Raji (cell line): ENCODE results near the gene UTP4.

Experiments used
- POLR2A ChIP-seq: IDR thresholded peaks from 2 replicates; pipeline ENCODE4 v1.6.1; 2011; ENCODE audit warnings: low read depth, low read length, control low read depth; ENCODE audit not compliant: insufficient read depth

UTP4 gene

GRCh38 chr16:69115837-69116236 is 16.6 kb upstream of the UTP4 start:
- TF ChIP-seq POLR2A: no peak

DNA sequence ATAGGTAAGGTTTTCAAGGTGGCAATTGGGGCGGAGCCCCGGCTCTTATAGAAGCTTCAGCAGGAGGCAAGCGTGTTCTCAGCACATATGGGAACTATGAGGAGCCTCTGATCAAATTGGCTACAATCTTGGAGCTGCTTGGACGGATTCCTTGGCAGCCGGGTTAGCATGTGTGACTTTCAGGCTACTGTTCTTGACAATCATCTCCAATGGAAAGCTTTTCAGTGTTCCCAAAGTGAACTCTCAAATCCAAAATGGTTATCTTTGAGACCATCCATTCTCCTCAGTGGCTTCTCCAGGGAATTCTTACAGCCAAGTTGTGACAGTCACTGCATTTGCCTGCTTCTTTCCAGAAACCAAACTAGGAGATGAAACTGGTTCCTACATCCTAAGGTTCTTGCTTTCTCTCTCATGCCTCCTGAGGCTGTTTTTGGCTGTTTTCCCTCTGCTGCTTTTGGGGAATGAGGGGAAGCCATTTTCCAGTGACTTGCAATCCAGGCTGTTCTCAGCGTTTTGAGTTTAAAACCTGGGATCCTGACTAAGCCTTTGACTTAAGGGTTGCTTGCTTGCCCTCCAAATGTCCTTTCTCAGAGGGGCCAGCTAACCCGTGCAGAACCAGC is 16.1 kb upstream of the UTP4 start:
- no peak for TF ChIP-seq POLR2A

GRCh38 chr16:69116906-69117305 is 15.5 kb upstream of the UTP4 start:
- TF ChIP-seq POLR2A: no peak

- TF ChIP-seq POLR2A: no peak
Measured at GRCh38 chr16:69118468-69118867, 14.0 kb upstream of the UTP4 start.

DNA sequence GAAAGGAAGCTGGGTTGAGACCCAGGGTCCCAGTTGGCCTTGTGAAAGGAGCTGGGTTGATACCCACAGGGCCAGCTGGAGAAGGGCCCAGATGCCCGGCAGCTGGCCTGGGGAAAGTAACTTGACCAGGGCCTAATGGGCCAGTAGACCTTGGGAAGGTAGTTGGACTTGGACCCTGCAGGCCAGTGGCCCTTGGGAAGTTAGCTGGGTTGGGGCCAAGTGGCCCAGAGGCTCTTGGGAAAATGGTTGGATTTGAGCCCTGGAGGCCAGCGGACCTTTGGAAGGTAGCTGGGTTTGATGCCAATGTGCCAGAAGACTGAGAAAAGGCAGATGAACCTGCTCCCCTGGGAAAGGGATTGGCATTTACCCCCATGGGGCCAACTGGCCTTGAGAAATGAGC is 13.5 kb upstream of the UTP4 start:
- no peak for TF ChIP-seq POLR2A

DNA sequence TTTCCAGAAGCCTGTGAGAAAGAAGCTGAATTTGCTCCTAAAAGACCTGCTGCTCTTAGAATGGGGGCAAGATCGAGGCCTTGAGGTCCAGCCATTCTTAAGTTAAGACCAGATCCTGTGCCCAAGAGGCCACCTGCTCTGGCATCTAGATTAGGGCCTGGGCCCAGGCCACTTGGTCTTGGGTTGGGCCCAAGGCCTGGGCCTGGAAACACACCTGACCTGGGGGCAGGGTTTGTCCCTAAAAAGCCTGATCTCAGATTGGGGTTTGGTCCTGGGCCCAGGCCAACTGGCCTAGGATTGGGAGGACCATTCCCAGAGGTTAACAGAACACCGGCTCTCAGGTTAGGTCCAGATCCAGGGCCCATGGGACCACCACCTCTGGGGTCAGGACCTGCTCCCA is 12.9 kb upstream of the UTP4 start:
- TF ChIP-seq POLR2A: no peak

GRCh38 chr16:69120096-69120664 is 12.3 kb upstream of the UTP4 start:
- no peak for TF ChIP-seq POLR2A

- no peak for TF ChIP-seq POLR2A
Measured at GRCh38 chr16:69123910-69124309, 8.5 kb upstream of the UTP4 start.

DNA sequence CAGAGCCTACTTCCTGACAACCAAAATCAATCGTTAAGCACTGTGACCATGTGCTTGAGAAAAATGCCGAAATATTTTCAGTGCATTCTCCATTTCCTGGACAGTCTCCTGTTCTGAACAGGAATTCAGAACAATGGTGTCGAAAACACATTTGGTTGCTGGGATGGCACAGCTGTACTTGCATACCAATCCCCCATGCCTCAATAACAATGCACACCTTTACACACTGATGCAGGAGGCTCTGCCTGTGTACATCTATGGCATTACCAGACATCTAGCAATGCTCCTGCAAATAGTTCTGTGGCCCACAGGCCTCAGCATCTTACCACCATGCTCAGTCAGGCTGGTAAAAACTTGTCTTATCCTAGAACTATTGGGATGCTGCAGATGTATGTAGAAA is 6.2 kb upstream of the UTP4 start:
- no peak for TF ChIP-seq POLR2A

DNA sequence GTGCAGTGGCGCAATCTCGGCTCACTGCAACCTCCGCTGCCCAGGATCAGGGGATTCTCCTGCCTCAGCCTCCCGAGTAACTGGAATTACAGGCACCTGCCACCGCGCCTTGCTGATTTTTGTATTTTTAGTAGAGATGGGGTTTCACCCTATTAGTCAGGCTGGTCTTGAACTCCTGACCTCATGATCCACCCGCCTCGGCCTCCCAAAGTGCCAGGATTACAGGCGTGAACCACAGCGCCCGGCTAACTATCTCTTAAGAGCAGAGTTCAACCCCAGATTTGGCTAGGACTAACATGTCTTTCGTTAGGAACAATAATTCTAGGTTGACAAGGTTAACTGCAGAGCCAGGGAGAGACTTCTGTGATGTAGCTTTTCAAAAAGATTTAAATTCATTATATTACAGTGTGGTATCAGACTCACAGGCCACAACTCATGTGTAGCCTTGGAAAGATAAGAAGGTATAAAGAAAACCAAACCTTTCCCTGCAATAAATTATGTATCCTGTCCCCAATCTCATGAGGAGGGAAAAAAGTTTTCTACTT is 4.4 kb upstream of the UTP4 start:
- no peak for TF ChIP-seq POLR2A

GRCh38 chr16:69130461-69130860 is 2.0 kb upstream of the UTP4 start:
- no peak for TF ChIP-seq POLR2A

DNA sequence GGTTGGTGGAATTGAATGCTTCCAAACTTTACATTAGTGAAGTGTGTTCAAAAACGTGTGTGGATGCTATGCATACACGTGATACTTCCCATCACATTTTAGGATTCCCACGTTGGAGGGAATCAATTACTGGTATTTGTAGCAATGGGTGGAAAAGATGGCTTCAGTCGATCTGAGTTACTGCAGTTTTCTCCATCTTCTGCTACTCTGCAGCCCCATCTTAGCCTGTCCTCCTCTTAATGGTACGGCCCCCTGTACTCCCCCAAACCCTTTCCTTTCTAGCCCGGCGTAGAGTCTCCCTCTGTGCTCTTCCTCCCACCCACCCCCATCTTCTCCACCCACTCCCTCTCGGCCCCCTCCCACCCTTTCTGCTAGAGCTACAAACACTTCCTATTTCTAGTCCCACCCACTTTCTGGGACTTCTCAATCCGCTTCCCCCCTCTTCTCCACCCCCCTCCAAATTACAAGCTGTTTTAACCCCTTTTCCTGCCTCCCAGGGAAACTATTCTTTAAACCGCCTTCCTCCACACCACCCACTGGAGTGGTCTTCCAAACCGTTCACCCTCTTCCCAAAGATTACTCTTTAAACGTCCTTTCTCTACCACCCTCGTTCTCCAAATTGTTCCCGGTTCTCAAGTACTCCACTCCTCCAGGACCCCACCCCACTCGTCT is 1.1 kb upstream of the UTP4 start:
- no peak for TF ChIP-seq POLR2A

GRCh38 chr16:69131839-69132423 is 518 bp upstream of the UTP4 start:
- TF ChIP-seq POLR2A: no peak; the same call in 1 of the 2 replicates

- TF ChIP-seq POLR2A: no peak
Measured at GRCh38 chr16:69133373-69133954, 1.0 kb downstream of the UTP4 start.

DNA sequence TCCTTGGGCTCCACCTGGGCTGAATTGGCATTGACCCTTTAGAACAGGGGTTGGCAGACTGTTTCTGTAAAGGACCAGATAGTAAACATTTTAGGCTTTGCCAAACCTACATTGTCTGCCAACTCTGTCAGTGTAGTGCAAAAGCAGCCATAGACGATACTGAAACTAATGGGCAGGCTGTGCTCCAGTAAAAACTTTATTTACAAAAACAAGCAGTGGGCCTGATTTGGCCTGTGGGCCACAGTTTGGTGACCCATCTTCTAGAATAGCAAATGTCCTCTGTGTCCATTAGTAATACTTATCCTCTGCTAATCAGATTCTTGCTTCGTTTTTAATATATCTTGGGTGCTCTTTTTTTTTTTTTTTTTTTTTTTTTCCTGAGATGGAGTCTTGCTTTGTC is 6.2 kb downstream of the UTP4 start:
- TF ChIP-seq POLR2A: no peak

GRCh38 chr16:69141014-69141413 is 8.6 kb downstream of the UTP4 start:
- TF ChIP-seq POLR2A: no peak
